Epithelial cell of esophagus (primary cell): ENCODE measurements around the gene IL1R2.
"Not testable (repeated sequence)": the region's sequence is repeated elsewhere in the genome, so short reads cannot be mapped to it uniquely, and the experiment has no call there.

ENCODE experiments used
- DNase-seq: peaks from one replicate; pipeline ENCODE4 v3.0.0; 2010; ENCODE audit warnings: low read depth
- H3K4me3 ChIP-seq: 2 replicates; pipeline ENCODE4 v1.5.1; 2011; ENCODE audit warnings: mild to moderate bottlenecking, low read length, control low read depth
- CTCF ChIP-seq: IDR thresholded peaks from 2 replicates; pipeline ENCODE4 v1.5.1; 2011; ENCODE audit warnings: low read depth, mild to moderate bottlenecking, low read length, control low read depth, inconsistent platforms; ENCODE audit not compliant: insufficient read depth; ENCODE audit errors: missing control alignments

IL1R2 gene

GRCh38 chr2:102064679-102065674, 73.2 kb downstream of the IL1R2 start:
- TF ChIP-seq CTCF, result no peak
- DNase-seq, result no peak
- no peak overlapping the region for H3K4me3 ChIP-seq

- peak; percentile 93 for DNase-seq
- no peak for TF ChIP-seq CTCF
- H3K4me3 ChIP-seq, result no peak overlapping the region
Observed at GRCh38 chr2:102065675-102066252, 74.0 kb downstream of the IL1R2 start.

- DNase-seq, result no peak
- TF ChIP-seq CTCF, result no peak
- H3K4me3 ChIP-seq, result no peak overlapping the region
Observed at GRCh38 chr2:102066554-102066953, 74.8 kb downstream of the IL1R2 start.

- DNase-seq, H3K4me3 ChIP-seq: not testable (repeated sequence)
Observed at GRCh38 chr2:102068126-102068525, 76.4 kb downstream of the IL1R2 start.

GRCh38 chr2:102069311-102069974, 77.7 kb downstream of the IL1R2 start:
- H3K4me3 ChIP-seq, result no peak overlapping the region
- no peak for TF ChIP-seq CTCF

GRCh38 chr2:102070058-102070642, 78.4 kb downstream of the IL1R2 start:
- no peak for DNase-seq
- no peak overlapping the region for H3K4me3 ChIP-seq
- TF ChIP-seq CTCF, result no peak

More at GRCh38 chr2:102069311-102069974, 77.7 kb downstream of the IL1R2 start:
- DNase-seq, result no peak

GRCh38 chr2:102072741-102073140, 81.0 kb downstream of the IL1R2 start:
- no peak for DNase-seq
- no peak overlapping the region for H3K4me3 ChIP-seq
- TF ChIP-seq CTCF, result no peak
